A673 (cell line): ENCODE measurements around the gene AIFM3. TPM values are rescaled to one million over a fixed set of nuclear protein-coding genes. Genes with fewer than 3 reads are reported as not detected.
"Not testable (repeated sequence)": the region's sequence is repeated elsewhere in the genome, so short reads cannot be mapped to it uniquely, and the experiment has no call there.

Experiments used
- BruUV-seq: library from RNA; stranded (reverse); fragments of 400-500 nt; replicated peaks from 2 replicates; lab custom pipeline; 2021; lab: Mats Ljungman, UMichigan
- CTCF ChIA-PET: fragments of 300-600 bp; sonication (Branson Sonifier 250); formaldehyde crosslinking; loops from one replicate; lab custom pipeline; 2022; ENCODE audit warnings: antibody characterized with exemption; lab: Charles Lee
- POLR2A ChIA-PET: fragments of 300-600 bp; sonication (Branson Sonifier 250); formaldehyde crosslinking; loops from one replicate; lab custom pipeline; 2022; ENCODE audit warnings: antibody characterized with exemption; ENCODE audit not compliant: low non-redundant PET; lab: Charles Lee
- DNase-seq: peaks from one replicate; pipeline ENCODE4 v3.0.0-alpha.2; 2015; ENCODE audit warnings: low spot score
- H3K27ac ChIP-seq: fragments of 200-600 bp; sonication (generic); 2 replicates; pipeline ENCODE4 v1.5.1; 2016; ENCODE audit warnings: mixed run types, low read depth, mild to moderate bottlenecking, mixed read lengths, antibody characterized with exemption, low read length; ENCODE audit not compliant: poor library complexity, severe bottlenecking
- H3K27me3 ChIP-seq: fragments of 200-600 bp; sonication (generic); replicated peaks from 2 replicates; pipeline ENCODE4 v1.6.1; 2017; ENCODE audit warnings: mixed run types, low read depth, mild to moderate bottlenecking, mixed read lengths, antibody characterized with exemption, low read length; ENCODE audit not compliant: insufficient read depth, poor library complexity
- H3K36me3 ChIP-seq: fragments of 200-600 bp; sonication (generic); 2 replicates; pipeline ENCODE4 v1.6.1; 2016; ENCODE audit warnings: mixed run types, mild to moderate bottlenecking, mixed read lengths, antibody characterized with exemption, low read length; ENCODE audit not compliant: insufficient read depth, poor library complexity, severe bottlenecking
- H3K4me1 ChIP-seq: fragments of 200-600 bp; sonication (generic); 2 replicates; pipeline ENCODE4 v1.6.1; 2017; ENCODE audit warnings: mixed run types, mild to moderate bottlenecking, mixed read lengths, antibody characterized with exemption, low read length; ENCODE audit not compliant: insufficient read depth, poor library complexity, severe bottlenecking
- H3K4me3 ChIP-seq: fragments of 200-600 bp; sonication (generic); 2 replicates; pipeline ENCODE4 v1.5.1; 2016; ENCODE audit warnings: low read depth, mixed run types, mild to moderate bottlenecking, mixed read lengths, low read length; ENCODE audit not compliant: poor library complexity, severe bottlenecking
- H3K9me3 ChIP-seq: fragments of 200-600 bp; sonication (generic); 2 replicates; pipeline ENCODE4 v1.6.1; 2016; ENCODE audit warnings: mixed run types, low read depth, mild to moderate bottlenecking, mixed read lengths, antibody characterized with exemption, low read length; ENCODE audit not compliant: poor library complexity, severe bottlenecking
- EZH2 ChIP-seq: fragments of 200-600 bp; sonication (generic); IDR thresholded peaks from 2 replicates; pipeline ENCODE4 v1.6.1; 2017; ENCODE audit warnings: borderline replicate concordance, low read depth, mild to moderate bottlenecking, mixed read lengths, antibody characterized with exemption, low read length; ENCODE audit not compliant: poor library complexity, severe bottlenecking
- intact Hi-C: fragments of 100-400 bp; cut with micrococcal nuclease; formaldehyde crosslinking; loops from one replicate; pipeline ENCODE4 v1.10.0; 2022; ENCODE audit not compliant: unreplicated experiment
- total RNA-seq: library from RNA; stranded (reverse); gene quantifications from 2 replicates; pipeline ENCODE4 v1.2.3, GENCODE V29; 2021
- TF ChIP-seq, protein P1 (sequence below): fragments of 300-800, 200-600 bp; sonication (generic); conservative IDR thresholded peaks from 2 replicates; pipeline ENCODE4 v1.5.1; 2017; ENCODE audit warnings: low read depth, mild to moderate bottlenecking, antibody characterized with exemption, low read length, moderate library complexity, mixed read lengths

AIFM3 gene
- total RNA-seq, 1 experiment from 2014 or later: not detected

DNA sequence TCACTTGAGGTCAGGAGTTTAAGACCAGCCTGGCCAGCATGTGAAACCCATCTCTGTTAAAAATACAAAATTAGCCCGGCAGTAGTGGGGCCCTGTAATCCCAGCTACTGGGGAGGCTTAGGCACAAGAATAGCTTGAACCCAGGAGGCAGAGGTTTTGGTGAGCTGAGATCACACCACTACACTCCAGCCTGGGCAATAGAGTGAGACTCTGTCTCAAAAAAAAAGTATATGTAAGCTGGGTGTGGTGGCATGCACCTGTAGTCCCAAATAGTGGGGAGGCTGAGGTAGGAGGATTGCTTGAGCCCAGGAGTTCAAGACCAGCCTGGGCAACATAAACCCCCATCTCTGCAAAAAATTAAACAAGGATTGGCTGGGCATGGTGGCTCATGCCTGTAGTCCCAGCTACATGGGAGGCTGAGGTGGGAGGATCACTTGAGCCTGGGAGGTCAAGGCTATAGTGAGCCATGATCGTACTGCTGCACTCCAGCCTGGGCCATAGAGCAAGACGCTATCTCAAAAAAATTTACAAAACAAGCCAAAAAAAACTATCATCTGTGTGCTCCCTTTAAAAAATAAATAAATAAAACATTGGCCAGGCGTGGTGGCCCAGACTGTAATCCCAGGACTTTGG is 39.0 kb upstream of the AIFM3 start:
- no peak overlapping the region for H3K27ac ChIP-seq
- intact Hi-C loops: no loop called here
- no peak for TF ChIP-seq EZH2
- TF ChIP-seq, protein P1, sequence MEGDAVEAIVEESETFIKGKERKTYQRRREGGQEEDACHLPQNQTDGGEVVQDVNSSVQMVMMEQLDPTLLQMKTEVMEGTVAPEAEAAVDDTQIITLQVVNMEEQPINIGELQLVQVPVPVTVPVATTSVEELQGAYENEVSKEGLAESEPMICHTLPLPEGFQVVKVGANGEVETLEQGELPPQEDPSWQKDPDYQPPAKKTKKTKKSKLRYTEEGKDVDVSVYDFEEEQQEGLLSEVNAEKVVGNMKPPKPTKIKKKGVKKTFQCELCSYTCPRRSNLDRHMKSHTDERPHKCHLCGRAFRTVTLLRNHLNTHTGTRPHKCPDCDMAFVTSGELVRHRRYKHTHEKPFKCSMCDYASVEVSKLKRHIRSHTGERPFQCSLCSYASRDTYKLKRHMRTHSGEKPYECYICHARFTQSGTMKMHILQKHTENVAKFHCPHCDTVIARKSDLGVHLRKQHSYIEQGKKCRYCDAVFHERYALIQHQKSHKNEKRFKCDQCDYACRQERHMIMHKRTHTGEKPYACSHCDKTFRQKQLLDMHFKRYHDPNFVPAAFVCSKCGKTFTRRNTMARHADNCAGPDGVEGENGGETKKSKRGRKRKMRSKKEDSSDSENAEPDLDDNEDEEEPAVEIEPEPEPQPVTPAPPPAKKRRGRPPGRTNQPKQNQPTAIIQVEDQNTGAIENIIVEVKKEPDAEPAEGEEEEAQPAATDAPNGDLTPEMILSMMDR: no peak
- peaks cover 4% of the 10 kb centered on the region for H3K36me3 ChIP-seq
- DNase-seq: no peak
- ChIA-PET POLR2A (no interaction called here), CTCF (no interaction called here)
- no peak overlapping the region for H3K4me3 ChIP-seq
- no peaks in the 10 kb centered on the region for H3K9me3 ChIP-seq
- no peaks in the 10 kb centered on the region for H3K4me1 ChIP-seq
- H3K27me3 ChIP-seq: no peaks in the 10 kb centered on the region
- BruUV-seq: no TSS peak

DNA sequence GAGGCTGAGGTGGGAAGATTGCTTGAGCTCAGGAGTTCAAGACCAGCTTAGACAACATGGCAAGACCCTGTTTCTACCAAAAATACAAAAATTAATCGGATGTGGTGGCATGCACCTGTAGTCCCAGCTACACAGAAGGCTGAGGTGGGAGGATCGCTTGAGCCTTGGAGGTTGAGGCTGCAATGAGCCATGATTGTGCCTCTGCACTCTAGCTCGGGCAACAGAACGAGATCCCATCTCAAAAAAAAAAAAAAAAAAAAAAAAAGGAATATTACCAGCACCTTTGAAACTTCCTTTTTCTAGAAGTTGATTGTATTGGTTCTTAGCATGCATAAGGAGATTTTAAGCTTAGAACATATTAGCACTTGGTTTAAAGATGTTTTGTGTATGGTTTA is 38.5 kb upstream of the AIFM3 start:
- Histone ChIP-seq H3K27me3 (no peaks in the 10 kb centered on the region), H3K27ac (no peak overlapping the region), H3K36me3 (peaks cover 4% of the 10 kb centered on the region), H3K9me3 (no peaks in the 10 kb centered on the region), H3K4me1 (no peaks in the 10 kb centered on the region), H3K4me3 (no peak overlapping the region)
- ChIA-PET POLR2A (interaction anchor here (0.7 kb wide), 1 partner anchor 9 kb away, joined by 4 read pairs; no protein-coding TSS in a partner anchor), CTCF (no interaction called here)
- TF ChIP-seq, protein P1: no peak
- intact Hi-C loops: no loop called here
- BruUV-seq: no TSS peak
- no peak for DNase-seq

DNA sequence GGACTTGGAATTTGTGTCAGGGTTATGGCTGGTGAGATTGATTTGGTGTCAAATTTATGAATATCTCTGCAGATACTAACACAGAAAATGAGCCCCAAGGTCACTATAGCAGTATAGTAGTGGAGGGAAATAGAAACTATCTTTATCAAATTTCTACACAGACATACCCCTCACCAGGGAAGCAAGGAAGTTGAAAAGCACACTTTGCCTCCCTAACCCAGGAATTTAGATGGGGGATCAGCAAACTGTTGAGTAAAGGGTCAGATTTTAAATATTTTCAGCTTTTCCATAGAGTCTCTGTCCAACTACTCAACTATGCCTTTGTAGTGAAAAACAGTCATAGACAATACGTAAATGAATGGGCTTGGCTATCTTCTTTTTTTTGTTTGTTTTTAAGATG is 37.1 kb upstream of the AIFM3 start:
- no peak for DNase-seq
- ChIA-PET CTCF (no interaction called here), POLR2A (no interaction called here)
- TF ChIP-seq, protein P1: no peak
- no peak for TF ChIP-seq EZH2
- Histone ChIP-seq H3K9me3 (no peaks in the 10 kb centered on the region), H3K4me3 (no peak overlapping the region), H3K27ac (no peak overlapping the region), H3K4me1 (no peaks in the 10 kb centered on the region), H3K27me3 (no peaks in the 10 kb centered on the region), H3K36me3 (peaks cover 7% of the 10 kb centered on the region)
- no TSS peak for BruUV-seq
- intact Hi-C loops: no loop called here

DNA sequence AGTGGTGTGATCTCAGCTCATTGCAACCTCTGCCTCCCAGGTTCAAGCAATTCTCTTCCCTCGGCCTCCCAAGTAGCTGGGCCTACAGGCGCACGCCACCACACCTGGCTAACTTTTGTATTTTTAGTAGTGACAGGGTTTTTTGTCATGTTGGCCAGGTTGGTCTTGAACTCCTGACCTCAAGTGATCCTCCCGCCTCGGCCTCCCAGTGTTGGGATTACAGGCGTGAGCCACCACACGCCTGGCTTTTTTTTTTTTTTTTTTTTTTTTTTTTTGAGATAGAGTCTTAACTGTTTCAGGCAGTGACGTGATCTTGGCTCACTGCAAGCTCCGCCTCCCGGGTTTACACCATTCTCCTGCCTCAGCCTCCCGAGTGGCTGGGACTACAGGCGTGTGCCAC is 36.6 kb upstream of the AIFM3 start:
- H3K27me3 ChIP-seq, H3K9me3 ChIP-seq, CTCF ChIA-PET, DNase-seq, H3K4me1 ChIP-seq, H3K27ac ChIP-seq, BruUV-seq, H3K4me3 ChIP-seq, intact Hi-C loops: not testable (repeated sequence)
- peaks cover 11% of the 10 kb centered on the region for H3K36me3 ChIP-seq
- POLR2A ChIA-PET: interaction anchor here (0.6 kb wide), 1 partner anchor 10 kb away, joined by 7 read pairs; no protein-coding TSS in a partner anchor
